ENCODE results near the gene KIFC3. TPM values are rescaled to one million over a fixed set of nuclear protein-coding genes. Genes with fewer than 3 reads are reported as not detected.

Gene KIFC3
- total RNA-seq, 1 donor: 5.8 TPM

- Histone ChIP-seq H3K9me3 (ENCODE audit: low read depth, low read length) (no peaks in the 10 kb centered on the region), H3K27me3 (ENCODE audit: insufficient read depth, low read length) (no peaks in the 10 kb centered on the region), H3K4me1 (ENCODE audit: insufficient read depth, low read length) (no peaks in the 10 kb centered on the region), H3K4me3 (ENCODE audit: low read length) (no peak overlapping the region)
These were observed 58.2 kb downstream of the KIFC3 start for GRCh38 chr16:57743886-57744641.

GRCh38 chr16:57743458-57743857 lies 58.8 kb downstream of the KIFC3 start:
- Histone ChIP-seq H3K4me3 (ENCODE audit: low read length) (no peak overlapping the region), H3K4me1 (ENCODE audit: insufficient read depth, low read length) (no peaks in the 10 kb centered on the region)

GRCh38 chr16:57742543-57742942 lies 59.7 kb downstream of the KIFC3 start:
- no peaks in the 10 kb centered on the region for H3K9me3 ChIP-seq (ENCODE audit: low read depth, low read length)
- H3K27me3 ChIP-seq (ENCODE audit: insufficient read depth, low read length): no peaks in the 10 kb centered on the region
- H3K4me3 ChIP-seq (ENCODE audit: low read length): no peak overlapping the region

More at GRCh38 chr16:57743458-57743857, 58.8 kb downstream of the KIFC3 start:
- no peaks in the 10 kb centered on the region for H3K27me3 ChIP-seq (ENCODE audit: insufficient read depth, low read length)
- no peaks in the 10 kb centered on the region for H3K9me3 ChIP-seq (ENCODE audit: low read depth, low read length)

DNA sequence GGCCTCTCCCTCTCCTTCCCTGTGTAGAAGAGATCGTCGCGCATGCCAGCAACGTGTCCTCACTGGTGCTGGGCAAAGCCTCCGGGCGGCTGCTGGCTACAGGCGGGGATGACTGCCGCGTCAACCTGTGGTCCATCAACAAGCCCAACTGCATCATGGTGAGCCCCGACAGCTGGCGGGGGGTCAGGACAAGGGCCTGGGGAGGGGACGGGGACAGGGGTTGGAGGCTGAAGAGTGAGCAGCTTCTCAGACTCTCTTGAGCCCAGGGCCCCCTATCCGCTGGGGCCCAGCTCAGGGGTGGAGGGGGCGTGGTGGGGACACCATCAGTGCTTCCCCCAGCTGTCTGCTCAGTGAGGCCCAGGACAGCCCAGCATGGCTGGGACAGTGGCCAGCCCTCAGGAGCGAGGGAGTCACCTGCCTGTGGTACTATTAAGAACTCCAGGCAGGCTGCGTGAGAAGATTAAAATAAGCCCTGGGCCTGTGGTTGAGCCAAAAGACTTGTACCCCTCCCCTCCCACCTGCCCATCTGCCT lies 60.6 kb downstream of the KIFC3 start:
- Histone ChIP-seq H3K4me3 (ENCODE audit: low read length) (no peak overlapping the region), H3K9me3 (ENCODE audit: low read depth, low read length) (no peaks in the 10 kb centered on the region), H3K27me3 (ENCODE audit: insufficient read depth, low read length) (no peaks in the 10 kb centered on the region)

More at GRCh38 chr16:57742543-57742942, 59.7 kb downstream of the KIFC3 start:
- no peaks in the 10 kb centered on the region for H3K4me1 ChIP-seq (ENCODE audit: insufficient read depth, low read length)

GRCh38 chr16:57740423-57741071 lies 61.7 kb downstream of the KIFC3 start:
- H3K27me3 ChIP-seq (ENCODE audit: insufficient read depth, low read length): no peaks in the 10 kb centered on the region
- no peak overlapping the region for H3K4me3 ChIP-seq (ENCODE audit: low read length)
- H3K4me1 ChIP-seq (ENCODE audit: insufficient read depth, low read length): peaks cover 11% of the 10 kb centered on the region
- no peaks in the 10 kb centered on the region for H3K9me3 ChIP-seq (ENCODE audit: low read depth, low read length)

More for the DNA sequence above, 60.6 kb downstream of the KIFC3 start:
- H3K4me1 ChIP-seq (ENCODE audit: insufficient read depth, low read length): peaks cover 3% of the 10 kb centered on the region

DNA sequence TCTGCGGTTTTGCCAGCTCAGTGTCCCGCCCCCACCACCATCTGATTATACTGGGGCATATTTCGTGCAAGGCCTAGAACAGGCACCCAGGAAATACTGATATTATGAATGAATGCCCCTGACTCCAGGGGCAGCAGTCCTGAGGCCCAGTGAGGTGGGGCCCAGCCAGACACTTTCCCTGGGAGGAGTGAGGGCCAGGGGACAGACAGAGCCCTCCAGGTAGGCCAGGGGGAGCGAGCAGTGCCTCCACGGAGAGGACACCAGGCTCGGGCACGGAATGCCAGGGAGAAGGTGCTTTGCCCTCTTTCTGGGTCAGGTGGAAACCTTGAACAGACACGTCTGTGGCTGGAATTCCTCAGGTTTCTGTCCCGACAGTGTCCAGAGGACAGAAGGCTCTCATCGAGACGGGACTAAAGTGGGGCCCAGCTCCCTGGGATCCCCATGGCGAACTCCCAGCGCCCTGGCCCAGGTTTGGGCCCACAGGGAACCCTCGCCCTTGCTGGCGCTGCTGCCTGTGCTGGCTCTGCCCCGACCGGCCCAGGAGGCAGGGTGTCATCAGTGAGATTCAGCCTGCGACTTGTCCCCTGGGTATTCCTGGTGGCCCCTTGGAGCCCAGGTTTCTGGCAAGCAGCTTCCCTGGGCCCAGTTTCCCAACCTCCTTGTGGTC lies 62.4 kb downstream of the KIFC3 start:
- H3K27me3 ChIP-seq (ENCODE audit: insufficient read depth, low read length): no peaks in the 10 kb centered on the region
- no peaks in the 10 kb centered on the region for H3K9me3 ChIP-seq (ENCODE audit: low read depth, low read length)
- peaks cover 11% of the 10 kb centered on the region for H3K4me1 ChIP-seq (ENCODE audit: insufficient read depth, low read length)
- no peak overlapping the region for H3K4me3 ChIP-seq (ENCODE audit: low read length)

GRCh38 chr16:57738844-57739243 lies 63.4 kb downstream of the KIFC3 start:
- Histone ChIP-seq H3K9me3 (ENCODE audit: low read depth, low read length) (no peaks in the 10 kb centered on the region), H3K4me3 (ENCODE audit: low read length) (no peak overlapping the region), H3K27me3 (ENCODE audit: insufficient read depth, low read length) (no peaks in the 10 kb centered on the region), H3K4me1 (ENCODE audit: insufficient read depth, low read length) (peaks cover 17% of the 10 kb centered on the region)

DNA sequence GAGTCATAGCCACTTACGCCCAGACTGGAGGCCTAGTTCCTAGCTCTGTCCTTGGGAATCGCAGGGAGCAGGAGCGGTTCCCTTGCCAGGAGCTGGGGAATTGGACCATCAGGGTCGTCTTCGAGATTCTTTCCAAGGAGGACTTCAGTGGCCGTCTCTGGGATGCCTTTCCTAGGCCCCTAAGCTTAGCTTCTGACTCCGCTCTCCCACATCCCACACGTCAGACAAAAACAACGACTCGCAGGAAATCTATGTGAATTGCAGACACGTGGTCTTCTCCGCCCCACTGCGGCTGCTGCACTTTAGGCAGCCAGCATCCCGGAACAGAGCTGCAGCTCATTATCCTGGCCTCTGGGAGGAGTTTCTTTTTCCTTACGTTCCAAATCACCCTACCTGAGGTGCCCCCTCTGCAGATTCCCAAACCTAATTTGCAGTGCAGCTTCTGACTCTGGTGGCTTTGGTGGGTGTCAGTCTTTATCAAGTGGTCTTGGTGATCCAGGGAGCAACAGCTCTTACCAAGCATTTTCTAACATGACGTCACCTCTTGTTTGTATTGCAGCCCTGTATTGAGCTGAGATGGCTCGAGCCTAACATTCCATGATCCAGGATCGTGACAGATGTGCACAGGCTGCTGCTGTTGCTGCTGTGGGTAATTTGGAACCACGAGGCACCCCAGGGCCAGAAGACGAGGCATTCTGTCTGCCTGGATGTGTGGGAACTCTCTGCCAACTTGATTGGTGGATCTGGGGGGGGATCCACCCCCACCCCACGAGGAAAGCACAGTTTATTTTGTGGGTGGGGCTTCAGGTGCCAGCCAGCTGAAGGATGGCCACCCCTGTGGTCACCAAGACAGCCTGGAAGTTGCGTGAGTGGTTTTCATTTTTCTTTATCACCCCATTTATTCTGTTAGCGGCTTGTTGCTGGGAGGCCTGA lies 65.6 kb downstream of the KIFC3 start:
- peaks cover 17% of the 10 kb centered on the region for H3K4me1 ChIP-seq (ENCODE audit: insufficient read depth, low read length)
- no peaks in the 10 kb centered on the region for H3K9me3 ChIP-seq (ENCODE audit: low read depth, low read length)
- H3K27me3 ChIP-seq (ENCODE audit: insufficient read depth, low read length): no peaks in the 10 kb centered on the region
- peak overlapping the region; percentile 73 for H3K4me3 ChIP-seq (ENCODE audit: low read length)

DNA sequence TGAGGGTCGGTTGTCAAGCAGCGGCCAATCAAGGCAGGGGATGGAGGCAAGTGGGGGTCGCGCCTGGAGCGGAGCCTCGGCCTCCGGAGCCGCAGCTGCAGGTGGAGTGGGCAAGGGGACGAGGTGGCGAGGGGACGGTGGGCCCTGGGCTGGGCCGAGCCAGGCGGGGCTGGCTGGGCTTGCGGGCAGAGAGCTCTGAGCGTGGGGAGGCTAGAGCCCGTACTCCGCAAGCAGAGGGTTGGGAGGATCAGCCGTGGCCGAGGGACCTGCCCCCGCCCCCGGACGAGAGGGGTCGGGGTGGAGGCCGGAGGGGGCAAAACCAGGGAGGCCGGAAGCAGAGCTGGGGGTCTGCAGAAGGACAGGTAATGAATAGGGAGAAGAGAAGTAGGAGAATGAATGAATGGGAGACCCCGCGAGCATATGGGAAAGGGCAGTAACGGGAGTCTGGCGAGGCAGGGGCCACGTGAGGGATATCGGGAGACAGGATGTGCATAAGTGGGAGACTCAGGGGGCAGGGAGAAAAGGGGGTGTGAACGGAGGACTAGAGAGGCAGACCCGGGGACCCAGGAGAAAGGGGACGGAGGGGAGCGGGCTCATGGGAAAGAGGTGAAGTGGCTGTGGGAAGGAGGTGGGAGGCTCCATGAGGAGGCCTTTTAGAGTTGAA lies 66.4 kb downstream of the KIFC3 start, which contains the start of gene KATNB1:
Gene KATNB1, plus strand, starts transcription at position 16 of the 664 bp plus-strand sequence. CDS start 1,474 bp downstream, outside the sequence.
- H3K27me3 ChIP-seq (ENCODE audit: insufficient read depth, low read length): no peaks in the 10 kb centered on the region
- H3K9me3 ChIP-seq (ENCODE audit: low read depth, low read length): no peaks in the 10 kb centered on the region

GRCh38 chr16:57734925-57735754 lies 67.2 kb downstream of the KIFC3 start:
- H3K9me3 ChIP-seq (ENCODE audit: low read depth, low read length): no peaks in the 10 kb centered on the region
- no peaks in the 10 kb centered on the region for H3K27me3 ChIP-seq (ENCODE audit: insufficient read depth, low read length)
- H3K4me3 ChIP-seq (ENCODE audit: low read length): peak overlapping the region; percentile 73
- H3K4me1 ChIP-seq (ENCODE audit: insufficient read depth, low read length): peaks cover 17% of the 10 kb centered on the region

More for the DNA sequence above, 66.4 kb downstream of the KIFC3 start, which contains the start of gene KATNB1:
- peak within 1 kb of the TSS; percentile 73 for H3K4me3 ChIP-seq (ENCODE audit: low read length)
- H3K4me1 ChIP-seq (ENCODE audit: insufficient read depth, low read length): peaks cover 17% of the 10 kb centered on the region

DNA sequence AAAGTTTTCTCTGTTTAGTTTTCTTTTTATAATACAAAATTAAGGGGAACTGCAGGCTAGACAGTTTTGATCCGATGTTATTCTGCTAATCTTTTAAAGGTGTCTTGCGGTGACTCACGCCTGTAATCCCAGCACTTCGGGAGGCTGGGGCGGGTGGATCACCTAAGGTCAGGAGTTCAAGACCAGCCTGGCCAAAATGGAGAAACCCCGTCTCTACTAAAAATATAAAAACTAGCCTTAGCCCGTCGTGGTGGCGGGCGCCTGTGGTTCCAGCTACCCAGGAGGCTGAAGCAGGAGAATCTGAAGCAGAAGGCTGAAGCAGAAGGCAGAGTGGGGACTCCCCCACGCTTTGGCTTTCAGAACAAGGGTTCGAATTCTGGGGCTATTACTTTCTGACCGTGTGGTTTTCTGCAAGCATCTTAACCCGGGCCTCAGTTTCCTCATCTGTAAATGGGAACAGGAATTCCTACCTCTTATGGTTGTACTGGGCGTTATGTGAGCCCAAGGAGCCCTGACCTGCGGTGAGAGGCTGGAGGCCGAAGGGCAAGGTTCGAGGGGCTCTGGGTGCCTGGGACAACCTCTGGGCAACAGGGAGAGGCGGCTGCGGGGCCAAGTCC lies 67.9 kb downstream of the KIFC3 start:
- Histone ChIP-seq H3K4me3 (ENCODE audit: low read length) (peak overlapping the region; percentile 57), H3K9me3 (ENCODE audit: low read depth, low read length) (no peaks in the 10 kb centered on the region)

DNA sequence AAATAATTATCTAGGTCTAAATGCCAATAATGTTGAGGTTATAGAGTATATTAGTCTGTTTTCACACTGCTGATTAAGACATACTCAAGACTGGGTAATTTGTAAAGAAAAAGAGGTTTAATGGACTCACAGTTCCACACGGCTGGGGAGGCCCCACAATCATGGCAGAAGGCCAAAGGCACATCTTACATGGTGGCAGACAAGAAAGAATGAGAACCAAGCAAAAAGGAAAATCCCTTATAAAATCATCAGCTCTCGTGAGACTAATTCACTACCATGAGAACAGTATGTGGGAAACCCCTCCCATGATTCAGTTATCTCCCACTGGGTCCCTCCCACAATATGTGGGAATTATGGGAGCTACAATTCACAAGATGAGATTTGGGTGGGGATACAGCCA lies 69.6 kb downstream of the KIFC3 start:
- no peak overlapping the region for H3K4me3 ChIP-seq (ENCODE audit: low read length)
- H3K4me1 ChIP-seq (ENCODE audit: insufficient read depth, low read length): peaks cover 17% of the 10 kb centered on the region
- H3K9me3 ChIP-seq (ENCODE audit: low read depth, low read length): no peaks in the 10 kb centered on the region
- H3K27me3 ChIP-seq (ENCODE audit: insufficient read depth, low read length): no peaks in the 10 kb centered on the region

More for the DNA sequence above, 67.9 kb downstream of the KIFC3 start:
- H3K27me3 ChIP-seq (ENCODE audit: insufficient read depth, low read length): no peaks in the 10 kb centered on the region
- H3K4me1 ChIP-seq (ENCODE audit: insufficient read depth, low read length): peaks cover 17% of the 10 kb centered on the region

GRCh38 chr16:57732037-57732436 lies 70.3 kb downstream of the KIFC3 start:
- peaks cover 17% of the 10 kb centered on the region for H3K4me1 ChIP-seq (ENCODE audit: insufficient read depth, low read length)
- no peaks in the 10 kb centered on the region for H3K27me3 ChIP-seq (ENCODE audit: insufficient read depth, low read length)
- H3K9me3 ChIP-seq (ENCODE audit: low read depth, low read length): no peaks in the 10 kb centered on the region
- H3K4me3 ChIP-seq (ENCODE audit: low read length): no peak overlapping the region
